CD4-positive, alpha-beta T cell treated with Interleukin-1 beta for 1 hour (primary cell): Measurements from ENCODE around the gene PRPF6.

ENCODE experiments used
- DNase-seq, 2 donors: peaks; one replicate each; pipeline ENCODE4 v3.0.0-alpha.2; 2020 to 2022

PRPF6 gene

DNA sequence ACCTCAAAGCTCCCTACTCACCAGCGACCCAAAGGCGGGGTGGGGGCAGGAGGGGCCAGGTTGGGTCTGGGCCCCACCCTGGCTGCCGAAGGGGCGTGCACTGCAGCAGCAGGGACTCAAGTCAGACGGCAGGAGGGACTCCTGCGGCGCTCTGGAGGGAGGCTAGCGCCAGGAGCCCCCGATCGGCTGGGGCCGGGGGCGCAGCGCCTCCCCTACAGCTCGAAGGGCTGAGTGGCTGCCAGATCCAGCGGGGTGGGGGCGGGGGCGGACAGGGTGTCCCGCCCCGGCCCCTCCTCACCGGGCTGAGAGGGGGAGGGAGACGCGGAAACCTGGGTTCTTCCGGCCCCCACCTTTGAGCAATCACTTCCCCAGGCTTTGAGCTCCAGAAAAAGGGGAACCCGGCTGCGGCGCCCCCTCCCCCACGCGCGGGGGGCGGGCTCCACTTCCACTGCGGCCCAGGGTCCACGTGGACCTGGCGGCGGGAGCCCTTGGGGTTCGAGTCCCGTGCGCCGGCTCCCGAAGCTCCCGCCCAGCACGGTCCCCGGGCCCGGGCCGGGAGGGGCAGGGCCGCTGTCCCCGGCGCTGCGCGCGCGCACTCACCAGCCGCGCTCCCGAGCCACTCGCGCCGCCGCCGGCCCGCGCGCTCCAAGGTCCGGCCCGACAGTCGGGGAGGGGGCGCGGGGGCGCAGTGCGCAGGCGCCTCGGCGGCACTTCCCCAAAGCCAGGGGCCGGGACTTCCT lies 98.5 kb downstream of the PRPF6 start, which contains the start of gene RGS19:
TSS of gene RGS19 (minus strand) at position 246 of the 740 bp plus-strand sequence. CDS start 2,632 bp downstream, outside the sequence.
- peak; percentile 76 to 87 for DNase-seq

DNA sequence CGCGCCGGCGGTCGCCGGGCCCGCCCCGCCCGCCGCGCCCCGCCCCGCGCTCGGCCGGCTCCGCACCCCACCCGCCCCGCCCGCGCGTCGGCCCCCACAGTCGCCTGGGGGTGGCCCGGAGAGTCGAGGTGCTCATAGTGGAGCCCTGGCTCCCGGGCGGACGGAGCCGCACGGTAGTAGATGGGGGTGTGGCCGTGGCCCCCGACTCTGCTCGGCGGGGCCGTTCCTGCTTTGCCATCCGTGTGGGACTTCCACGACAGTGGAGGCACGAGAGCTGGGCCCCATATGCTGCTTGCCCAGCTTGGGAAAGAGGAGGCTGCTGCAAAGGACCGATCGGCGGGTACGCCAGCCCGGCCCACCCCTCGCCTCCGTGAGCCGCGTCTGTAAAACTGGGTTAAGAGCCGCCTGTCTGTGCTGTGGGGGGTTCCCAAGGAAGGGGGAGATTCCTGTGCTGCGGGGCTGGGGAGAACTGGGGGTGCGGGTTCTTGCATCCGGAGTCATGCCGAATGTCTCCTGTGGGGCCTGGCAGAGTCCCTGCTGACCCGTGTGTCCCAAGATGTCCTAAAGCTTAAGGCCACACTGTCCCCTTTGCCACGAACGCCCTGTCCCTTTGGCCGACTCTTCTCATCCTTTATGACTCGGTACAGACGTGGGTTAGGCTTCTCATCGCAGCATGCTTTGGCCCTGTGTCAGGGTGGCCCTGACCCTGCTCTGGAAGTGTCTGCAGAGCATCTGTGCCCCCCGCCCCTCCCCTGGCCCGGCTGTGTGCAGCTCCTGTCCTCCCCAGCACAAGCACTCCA lies 99.3 kb downstream of the PRPF6 start, which contains the start of gene OPRL1:
TSS of gene OPRL1 (plus strand) at position 70 of the 800 bp plus-strand sequence. CDS start 12,639 bp downstream, outside the sequence.
- peak; percentile 46 to 52 for DNase-seq

DNA sequence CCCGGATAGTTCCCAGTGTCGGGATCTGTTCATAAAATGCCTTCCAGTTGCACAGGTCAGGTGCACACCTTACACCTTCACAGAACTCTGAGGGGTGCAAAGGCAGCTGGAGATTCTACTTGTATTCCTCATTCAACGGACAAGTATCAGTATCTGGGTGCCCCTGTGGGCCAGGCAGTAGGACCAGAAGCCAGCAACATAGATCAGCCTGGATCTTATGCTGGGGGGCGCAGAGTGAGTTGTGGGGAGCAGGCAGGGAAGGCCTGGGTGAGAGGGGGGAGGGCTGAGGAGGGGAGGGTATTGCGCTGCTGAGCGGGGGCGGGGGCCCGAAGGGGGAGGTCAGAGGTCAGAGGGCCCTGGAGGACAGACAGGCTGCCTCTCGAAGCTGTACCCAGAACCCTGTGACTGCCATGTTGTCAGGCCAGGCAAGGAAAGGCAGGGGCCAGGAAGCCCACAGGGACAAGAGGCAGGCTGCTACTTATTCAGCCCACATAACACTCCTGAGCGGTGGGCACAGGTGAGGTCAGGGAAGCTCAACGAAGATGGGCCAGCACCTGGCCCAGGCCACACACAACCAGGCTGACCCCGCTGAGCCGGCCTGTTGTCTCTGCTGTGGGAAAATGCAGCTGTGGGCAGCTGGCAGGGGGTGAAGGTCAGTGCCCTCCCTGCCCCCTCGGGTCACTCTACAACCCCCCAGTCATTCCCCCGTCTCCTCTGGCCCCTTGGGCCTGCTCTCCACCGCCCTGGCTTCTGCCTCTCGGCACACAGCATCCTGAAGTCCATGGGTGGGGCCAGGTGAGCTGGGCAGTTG lies 100.1 kb downstream of the PRPF6 start:
- DNase-seq = no peak

- no peak for DNase-seq
Measured at GRCh38 chr20:64081624-64081964, 100.7 kb downstream of the PRPF6 start.

DNA sequence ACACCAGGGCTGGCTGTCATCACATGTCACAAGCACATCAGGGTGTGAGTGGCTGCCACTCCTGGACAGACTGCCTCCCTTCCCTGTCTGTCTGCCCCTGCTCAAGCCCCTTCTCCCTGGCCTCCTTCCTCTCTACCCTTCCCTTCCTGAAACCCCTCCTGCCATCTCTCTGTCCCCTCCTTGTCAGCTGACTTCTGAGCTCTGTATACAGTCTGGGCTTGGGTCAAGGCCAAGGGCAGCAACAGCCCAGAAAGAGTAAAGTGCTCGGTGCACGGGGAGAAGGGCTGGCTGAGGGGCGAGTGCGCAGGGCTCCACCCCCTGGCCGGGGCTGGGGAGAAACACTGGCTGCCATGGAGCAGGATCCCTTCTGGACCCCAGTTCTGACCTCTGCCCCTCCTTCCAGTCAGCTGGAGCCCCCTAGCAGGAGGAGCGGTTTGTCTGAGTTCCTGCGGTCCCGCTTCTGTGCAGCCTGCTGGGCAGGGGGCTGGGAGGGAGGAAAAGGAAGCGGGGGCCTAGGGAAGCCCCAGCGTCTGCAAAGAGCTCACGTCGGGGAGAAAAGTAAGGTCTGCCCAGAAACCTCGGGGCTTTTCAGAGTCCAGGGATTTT lies 101.3 kb downstream of the PRPF6 start:
- DNase-seq = no peak
